Fibroblast of peridontal ligament (primary cell): ENCODE data around the gene RAP1GDS1.
"Not testable (repeated sequence)": the region's sequence is repeated elsewhere in the genome, so short reads cannot be mapped to it uniquely, and the experiment has no call there.

Experiments
- DNase-seq: peaks from one replicate; pipeline ENCODE4 v3.0.0-alpha.2; 2010; ENCODE audit errors: extremely low read depth

Gene RAP1GDS1

DNA sequence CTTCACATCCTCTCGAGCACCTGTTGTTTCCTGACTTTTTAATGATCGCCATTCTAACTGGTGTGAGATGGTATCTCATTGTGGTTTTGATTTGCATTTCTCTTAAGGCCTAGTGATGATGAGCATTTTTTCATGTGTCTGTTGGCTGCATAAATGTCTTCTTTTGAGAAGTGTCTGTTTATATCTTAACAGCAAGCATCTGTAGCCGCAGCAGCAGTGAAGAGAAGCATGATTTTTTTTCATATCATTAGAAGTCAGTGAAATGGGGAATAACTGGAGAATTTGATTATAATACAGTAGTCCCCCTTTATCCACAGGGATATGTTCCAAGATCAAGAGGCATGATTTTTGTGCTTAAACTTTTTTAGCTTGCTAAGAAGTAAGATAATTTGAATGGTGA, 27.5 kb downstream of the RAP1GDS1 start:
- DNase-seq = not testable (repeated sequence)

DNA sequence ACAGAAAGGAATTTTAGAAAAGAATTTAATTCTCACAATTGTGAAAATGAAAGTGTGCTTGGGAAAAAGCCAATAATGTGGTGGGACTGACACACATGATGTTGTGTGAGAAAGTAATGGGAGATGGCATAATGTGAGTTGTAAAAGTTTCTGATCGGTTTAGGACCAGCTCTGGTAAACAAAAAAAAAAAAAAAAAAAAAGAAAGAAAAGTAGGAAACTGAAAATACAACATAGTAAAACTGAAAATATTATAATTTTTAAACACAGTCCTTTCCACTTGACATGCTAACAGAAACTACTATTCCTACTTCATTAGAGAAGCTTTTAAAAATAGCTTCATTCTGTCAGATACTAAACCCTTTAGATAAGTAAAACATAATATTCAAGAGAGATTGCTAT, 28.2 kb downstream of the RAP1GDS1 start:
- peak; percentile 31 for DNase-seq

DNA sequence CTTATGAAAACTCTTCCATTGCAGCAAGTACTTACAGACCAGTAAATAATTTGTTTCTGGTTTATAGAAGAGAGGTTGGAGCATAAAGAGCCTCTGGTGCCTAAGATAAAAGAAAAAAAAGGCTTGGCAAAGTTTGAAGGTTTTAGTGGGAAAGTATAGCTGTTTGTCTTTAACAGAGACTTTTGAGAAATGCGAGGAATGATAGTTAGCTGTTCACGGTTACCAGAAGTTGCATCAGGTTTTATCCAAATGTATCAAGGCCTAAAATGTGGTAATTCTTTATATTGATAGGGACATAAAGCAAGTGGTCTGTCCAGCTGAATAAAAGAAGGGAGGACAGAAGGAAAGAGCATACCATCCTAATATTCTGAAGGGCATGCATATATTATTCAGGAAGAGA, 29.3 kb downstream of the RAP1GDS1 start:
- DNase-seq = peak; percentile 92

DNA sequence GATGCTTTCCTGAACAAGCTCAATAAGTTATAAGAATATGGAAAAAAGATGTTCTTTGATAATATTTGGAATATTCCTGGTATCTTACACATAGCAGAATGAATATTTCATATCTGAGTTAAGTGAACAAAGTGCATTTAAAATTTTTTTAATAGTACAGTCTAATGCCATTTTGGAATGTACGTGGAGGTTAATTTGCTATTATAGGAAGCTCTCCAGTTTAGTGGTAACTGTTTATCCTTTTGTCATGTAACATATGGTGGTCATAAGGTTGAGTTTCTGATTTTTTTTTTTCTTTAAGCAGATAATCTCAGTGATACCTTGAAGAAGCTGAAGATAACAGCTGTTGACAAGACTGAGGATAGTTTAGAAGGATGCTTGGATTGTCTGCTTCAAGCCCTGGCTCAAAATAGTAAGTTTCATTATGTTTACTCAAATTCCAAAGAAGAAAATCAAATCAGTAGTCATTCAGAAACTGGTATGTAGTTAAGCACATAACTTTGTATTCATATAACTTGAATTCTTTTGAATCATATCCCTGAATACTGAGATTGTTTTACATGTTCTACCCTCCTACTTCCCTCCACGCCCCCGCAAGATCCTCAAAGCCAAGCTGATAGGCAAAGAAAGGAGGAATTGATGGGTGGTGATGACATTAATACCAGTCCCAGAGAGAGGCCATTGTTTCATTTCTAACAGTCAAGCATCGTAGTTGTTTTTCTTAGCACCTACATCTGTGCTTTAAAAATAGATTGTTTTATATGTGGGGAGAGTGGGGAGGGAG, 32.1 kb downstream of the RAP1GDS1 start:
- DNase-seq = peak; percentile 31

DNA sequence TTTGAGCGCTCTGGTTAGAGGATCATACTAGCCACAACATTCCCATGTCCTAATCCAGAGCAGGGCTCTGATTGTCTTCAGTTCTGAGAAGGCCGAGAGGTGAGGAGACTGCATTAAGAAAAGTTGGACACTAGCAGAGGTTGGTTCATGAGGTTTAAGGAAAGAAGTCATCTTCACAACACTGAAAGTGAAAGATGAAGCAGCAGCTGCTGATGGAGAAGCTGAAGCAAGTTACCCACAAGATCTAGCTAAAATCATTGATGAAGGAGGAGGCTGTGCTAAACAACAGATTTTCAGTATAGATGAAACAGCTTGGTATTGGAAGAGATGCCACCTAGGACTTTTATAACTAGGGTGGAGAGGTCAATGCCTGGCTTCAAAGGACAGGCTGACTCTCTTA, 36.8 kb downstream of the RAP1GDS1 start:
- DNase-seq = no peak

DNA sequence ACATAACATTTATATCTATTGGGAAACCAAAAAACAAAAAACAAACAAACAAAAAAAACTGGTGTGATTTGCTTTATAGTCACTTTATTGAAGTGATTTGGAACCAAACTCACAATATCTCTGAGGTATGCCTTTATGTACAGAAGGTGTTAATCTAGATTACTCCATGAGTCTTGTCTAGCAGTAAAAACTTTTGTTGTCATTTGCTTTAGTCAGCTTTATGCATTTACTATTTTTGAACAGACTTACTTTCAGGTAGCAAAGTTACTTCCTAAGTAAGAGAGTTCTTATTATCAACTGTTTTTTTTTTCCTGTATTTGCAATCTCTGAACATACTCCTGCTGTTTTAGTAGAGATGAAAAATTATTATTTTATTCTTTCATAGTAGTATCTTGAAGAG, 39.5 kb downstream of the RAP1GDS1 start:
- no peak for DNase-seq

DNA sequence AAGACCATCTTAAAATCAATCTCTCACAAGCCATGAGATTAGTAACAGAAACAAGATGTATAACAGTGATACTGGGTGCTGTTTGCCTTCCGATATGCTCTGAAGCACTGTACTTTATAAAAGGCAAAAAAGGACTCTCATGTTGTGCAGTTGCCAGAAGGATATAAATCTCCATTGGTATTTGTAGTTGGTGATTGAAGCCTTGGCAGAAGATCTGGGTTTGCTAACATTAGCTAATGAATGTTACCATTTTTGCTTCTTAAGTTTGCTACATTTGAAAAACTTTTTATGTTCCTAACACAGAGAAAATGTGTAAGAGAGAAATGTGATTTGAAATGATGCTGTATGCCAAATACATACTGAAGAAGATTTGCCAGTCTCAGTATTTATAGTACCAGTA, 44.4 kb downstream of the RAP1GDS1 start:
- no peak for DNase-seq

DNA sequence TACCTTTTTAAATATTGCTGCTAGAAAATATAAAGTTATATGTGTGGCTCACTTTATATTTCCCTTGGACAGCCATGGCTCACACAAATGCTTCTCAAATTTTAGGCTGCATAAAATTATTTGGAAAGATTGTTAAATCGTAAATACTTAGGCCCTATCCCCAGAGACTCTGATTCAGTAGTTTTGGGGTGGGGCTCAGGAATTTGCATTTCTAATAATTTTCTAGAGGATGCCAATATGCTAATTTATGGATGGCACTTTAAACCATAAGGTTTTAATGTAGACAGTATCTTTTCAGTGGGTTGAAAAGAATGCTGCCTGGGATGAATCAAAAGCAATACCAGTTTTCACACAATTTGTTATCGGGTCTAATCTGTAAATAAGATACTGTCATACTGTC, 49.7 kb downstream of the RAP1GDS1 start:
- DNase-seq = no peak

DNA sequence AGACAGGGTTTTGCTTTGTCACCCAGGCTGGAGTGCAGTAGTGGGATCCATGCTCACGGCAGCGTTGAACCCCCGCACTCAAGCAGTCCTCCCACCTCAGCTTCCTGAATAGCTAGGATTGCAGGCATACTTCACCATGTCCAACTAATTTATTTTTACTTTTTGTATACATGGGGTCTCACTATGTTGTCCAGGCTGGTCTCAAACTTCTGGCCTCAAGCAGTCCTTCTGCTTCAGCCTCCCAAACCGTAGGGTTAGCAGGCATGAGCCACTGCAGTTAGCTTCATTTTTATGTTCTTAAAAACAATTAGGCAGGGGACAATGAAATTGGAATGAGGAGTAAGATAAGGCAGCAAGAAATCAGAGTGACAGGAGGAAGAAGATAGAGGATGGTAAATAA, 50.5 kb downstream of the RAP1GDS1 start:
- no peak for DNase-seq

DNA sequence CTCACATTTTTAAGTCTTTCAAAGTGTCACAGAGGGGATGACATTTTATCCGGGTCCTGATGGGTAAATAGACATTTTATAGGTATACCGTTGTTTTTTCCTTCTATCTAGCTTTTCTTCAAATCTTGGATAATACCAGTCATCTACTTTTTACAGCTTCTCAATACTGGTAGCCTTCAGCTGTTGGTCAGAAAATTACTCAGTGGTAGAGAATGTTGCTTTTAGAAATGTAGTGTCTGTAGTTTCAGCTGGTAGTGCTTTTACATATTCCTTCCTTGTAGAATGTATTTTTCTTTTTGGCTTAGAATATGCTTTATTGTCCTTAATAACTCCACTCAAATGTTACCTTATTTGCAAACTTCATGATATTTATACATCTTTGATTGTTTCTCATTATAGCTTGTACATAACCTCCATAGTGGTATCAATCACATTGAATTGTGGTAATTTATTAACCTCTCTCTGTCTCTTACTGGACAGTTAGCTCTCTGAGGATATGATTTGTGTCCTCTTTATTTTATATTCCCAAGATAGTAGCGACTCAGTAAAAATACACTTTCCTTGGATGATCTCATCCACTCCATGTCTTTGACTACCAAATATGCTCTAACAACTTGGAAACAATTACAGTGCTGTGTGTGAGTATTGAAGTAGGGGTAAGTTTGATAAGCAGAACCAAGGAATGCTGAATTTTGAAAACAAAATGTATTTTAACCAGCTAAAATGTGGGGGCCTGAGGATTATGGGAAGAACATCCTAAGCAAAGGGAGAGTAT, 53.8 kb downstream of the RAP1GDS1 start:
- DNase-seq = peak; percentile 42

DNA sequence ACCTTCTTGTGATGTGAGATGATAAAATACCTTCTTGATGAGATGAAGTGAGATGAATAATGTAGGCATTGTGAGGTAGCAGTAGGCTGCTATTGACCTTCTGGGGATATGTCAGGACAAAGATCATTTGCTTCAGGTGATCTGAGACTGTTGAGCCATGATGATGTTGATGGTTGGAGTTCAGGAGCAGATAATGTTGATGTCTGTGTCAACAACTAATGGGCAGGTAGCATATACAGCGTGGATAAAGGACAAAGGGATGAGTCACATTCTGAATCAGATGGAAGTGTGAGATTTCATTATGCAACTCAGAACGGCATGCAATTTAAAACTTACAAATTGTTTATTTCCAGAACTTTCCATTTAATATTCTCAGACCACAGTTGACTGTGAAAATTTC, 57.3 kb downstream of the RAP1GDS1 start:
- no peak for DNase-seq

DNA sequence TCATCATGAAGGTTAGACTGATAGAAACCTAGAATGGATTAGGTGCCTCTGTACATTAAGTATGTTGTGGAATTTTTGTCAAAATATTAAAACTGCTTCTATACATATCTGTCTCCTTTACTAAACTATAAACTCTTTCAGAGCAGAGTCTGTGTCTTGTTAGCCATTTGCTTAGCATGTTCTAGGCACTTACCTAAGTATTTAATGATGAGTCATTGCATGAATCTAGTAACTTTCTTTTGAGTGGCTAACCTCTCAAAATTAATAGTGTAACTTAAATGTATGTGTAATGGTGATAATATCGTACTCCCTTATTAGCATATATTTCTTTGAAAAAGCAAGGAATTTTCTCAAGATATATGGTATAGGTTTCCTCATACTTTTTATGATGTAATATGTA, 57.8 kb downstream of the RAP1GDS1 start:
- no peak for DNase-seq

DNA sequence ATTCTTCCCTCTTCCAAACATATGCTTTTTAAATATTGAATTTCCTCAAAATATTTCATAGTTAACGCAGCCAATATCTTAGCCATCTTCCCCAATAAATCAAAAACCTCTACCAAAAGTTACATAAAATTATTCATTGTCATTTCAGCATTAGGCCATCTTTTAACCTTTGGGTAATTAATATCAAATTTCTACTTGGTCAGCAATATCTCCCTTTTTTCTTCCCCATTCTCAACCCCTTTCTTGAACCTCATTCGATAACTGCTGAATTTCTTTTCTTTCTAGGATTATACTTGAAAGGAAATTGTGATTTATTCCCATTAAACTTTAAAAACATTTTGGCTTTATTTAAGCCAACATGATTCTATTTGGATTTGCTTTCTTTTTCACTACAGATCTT, 65.0 kb downstream of the RAP1GDS1 start:
- no peak for DNase-seq

DNA sequence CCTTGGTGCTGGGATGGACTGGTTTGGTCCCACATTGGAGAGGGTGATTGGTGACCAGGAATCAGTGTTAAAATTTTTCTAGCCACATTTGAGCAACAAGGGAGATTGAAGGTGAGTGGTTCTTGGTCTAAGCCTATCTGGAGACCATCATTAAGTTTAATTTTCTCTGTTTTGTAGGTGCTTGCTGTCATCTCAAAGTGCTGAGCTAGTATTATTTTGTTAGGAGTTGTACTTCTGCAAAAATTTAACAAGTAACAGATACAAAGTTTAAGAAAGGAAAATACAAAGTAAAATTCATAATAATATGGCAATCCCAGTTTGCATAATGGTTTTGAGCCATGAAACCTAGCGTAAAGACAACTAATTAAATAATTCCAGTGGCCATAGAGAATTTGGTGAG, 66.5 kb downstream of the RAP1GDS1 start:
- no peak for DNase-seq

DNA sequence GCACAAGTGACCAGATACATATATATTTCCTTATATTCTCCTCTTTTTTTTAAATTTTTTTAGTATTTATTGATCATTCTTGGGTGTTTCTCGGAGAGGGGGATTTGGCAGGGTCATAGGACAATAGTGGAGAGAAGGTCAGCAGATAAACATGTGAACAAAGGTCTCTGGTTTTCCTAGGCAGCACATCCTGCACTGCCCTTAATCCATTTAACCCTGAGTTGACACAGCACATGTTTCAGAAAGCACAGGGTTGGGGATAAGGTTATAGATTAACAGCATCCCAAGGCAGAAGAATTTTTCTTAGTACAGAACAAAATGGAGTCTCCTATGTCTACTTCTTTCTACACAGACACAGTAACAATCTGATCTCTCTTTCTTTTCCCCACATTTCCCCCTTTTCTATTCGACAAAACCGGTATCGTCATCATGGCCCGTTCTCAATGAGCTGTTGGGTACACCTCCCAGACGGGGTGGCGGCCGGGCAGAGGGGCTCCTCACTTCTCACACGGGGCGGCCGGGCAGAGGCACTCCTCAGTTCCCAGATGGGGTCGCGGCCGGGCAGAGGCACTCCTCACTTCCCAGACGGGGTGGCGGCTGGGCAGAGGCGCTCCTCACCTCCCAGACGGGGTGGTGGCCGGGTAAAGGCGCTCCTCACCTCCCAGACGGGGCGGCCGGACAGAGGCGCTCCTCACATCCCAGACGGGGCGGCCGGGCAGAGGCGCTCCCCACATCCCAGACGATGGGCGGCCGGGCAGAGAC, 68.9 kb downstream of the RAP1GDS1 start:
- not testable (repeated sequence) for DNase-seq

DNA sequence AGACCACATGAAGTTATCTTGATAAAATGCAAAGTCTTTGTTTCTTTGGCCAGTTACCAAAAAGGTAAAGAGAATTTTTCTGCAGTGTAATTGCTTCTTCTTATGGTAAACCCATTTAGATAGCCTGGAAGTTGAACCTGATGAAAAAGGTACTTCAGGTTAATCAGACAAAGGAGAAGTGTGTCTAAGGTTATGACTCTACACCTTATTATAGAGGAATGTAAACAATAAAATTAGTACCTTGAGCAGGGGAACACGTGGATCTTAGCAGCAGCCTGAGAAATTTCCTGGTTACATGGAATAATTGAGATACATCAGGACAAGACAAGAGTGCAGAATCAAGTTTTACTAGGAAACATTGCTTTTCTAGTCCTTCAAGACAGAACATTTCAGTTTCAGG, 70.8 kb downstream of the RAP1GDS1 start:
- DNase-seq = no peak

DNA sequence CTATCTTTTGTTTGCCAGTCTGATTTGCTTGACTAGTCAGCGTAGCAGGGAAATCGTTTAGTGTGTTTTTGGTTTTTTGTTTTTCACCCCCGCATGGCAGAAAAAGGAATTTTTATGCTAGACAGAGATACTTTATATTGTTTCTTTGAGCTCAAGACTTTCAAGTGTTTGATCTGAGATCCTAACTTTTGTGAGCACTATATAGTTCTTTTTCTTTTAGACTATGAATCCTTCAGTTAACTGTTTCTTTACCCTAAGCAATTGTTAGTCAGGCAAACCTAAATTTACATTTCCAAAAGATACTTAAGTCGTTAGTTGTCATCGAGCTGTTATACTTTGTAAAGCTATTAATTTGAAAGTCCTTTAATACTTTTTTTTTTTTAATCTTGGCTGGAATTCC, 73.3 kb downstream of the RAP1GDS1 start:
- no peak for DNase-seq

DNA sequence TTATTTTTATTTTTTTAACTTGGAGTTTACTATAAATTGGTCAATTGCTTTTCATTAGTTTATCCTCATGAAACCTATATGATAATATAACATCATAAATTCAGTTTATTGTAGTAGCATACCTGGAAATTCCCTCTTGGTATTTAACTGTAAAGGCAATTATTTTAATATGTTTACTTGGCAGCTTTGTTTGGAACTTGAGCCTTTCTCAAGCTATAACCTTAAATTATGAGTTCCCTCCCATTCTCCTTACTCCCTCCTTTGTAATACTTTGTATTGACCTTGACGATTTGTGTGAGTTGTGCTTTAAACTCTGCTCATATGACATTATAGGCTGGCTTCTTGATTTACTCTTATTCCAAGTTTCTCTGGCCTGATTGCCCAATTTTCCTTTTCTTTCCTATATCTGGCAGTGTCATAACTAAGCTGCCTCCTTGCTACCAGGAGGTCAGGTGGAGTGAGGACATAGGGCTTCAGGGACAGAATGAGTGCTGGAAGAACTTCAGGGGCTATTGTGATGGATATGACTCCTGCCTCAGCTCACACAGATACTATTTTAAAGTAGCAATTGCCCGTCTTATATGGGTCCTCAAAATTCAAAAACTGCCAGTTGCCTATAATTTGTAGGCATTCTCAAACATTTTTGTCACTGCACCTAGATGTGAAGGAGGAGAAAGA, 77.7 kb downstream of the RAP1GDS1 start:
- no peak for DNase-seq

DNA sequence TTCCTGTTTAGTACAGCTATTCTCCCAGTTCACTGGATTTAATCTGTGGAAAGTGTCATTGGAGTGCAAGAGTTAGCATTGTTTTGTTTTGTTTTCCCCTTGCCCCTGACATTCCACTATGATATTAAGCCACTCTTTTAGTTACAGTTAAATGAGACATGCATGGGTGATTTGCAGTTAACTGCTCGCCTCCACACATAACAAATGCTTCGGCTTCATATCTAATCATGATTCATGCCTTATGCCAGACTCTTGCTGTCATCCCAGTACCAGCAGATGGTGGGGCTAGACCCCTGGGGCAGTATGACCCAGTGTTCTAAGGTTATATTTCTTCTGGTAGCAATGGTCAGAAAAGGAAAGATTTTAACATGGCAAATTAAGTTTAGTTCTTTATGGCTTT, 80.1 kb downstream of the RAP1GDS1 start:
- peak; percentile 63 for DNase-seq

DNA sequence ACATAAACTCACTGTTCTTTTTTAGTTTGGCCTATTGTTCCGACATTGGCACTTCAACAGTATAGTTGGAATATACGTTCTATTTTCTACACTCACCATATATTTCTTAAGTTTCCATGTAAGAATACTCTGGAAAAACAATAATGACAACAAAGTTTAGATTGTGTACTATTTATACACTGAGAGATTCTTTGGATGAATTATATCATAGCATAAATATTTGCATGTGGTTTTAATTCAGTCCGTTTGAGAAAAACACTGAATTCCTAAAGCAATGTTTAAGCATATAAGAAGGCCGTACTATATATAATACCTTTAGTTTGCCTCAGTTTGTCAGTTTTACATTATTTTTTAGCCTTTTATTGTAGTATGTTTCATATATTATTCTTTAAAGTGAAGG, 82.4 kb downstream of the RAP1GDS1 start:
- DNase-seq = peak; percentile 41

DNA sequence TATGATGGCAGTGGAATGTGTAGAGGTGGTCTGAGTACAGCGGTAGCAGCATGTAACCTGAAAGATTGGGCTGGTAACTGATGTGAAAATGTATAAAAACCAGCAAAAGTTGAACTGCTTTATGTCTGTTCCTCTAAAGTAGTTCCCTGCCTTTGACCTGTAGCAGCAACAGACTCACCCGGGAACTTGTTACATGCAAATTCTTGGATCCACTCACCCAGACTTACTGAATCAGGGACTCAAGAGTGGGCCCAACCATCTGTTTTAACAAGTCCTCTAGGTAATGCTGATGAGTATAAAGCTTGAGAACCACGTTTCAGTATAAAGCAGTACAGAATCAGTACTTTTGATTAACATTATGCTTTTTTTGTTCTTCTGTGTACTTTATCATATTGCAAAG, 84.7 kb downstream of the RAP1GDS1 start:
- DNase-seq = no peak

DNA sequence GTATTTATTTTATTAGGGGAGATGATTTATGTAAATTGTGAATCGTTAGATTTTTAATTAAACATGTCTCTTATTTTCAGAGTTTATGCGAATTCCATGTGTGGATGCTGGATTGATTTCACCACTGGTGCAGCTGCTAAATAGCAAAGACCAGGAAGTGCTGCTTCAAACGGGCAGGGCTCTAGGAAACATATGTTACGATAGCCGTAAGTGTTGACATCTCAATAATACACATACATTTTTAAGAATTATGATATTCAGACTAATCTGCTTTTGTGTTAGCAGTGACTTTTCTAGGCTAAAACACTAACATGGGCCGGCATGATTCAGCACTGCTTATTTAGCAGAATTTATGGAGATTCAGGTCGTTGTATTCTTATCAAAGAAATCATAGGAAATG, 91.2 kb downstream of the RAP1GDS1 start:
- no peak for DNase-seq
